HUES48 (cell line): ENCODE data around the gene STAC2.

Experiments used
- H3K27ac ChIP-seq: one replicate; pipeline ENCODE4 v1.7.0; 2013; ENCODE audit warnings: low read depth, low read length, inconsistent platforms
- H3K27me3 ChIP-seq: 2 replicates; pipeline ENCODE4 v1.6.1; 2013; ENCODE audit warnings: mild to moderate bottlenecking, low read length; ENCODE audit not compliant: control insufficient read depth, insufficient read depth
- H3K36me3 ChIP-seq: 2 replicates; pipeline ENCODE4 v1.6.1; 2013; ENCODE audit warnings: low read length; ENCODE audit not compliant: control insufficient read depth, insufficient read depth
- H3K4me1 ChIP-seq: 2 replicates; pipeline ENCODE4 v1.6.1; 2013; ENCODE audit warnings: mild to moderate bottlenecking, low read length; ENCODE audit not compliant: control insufficient read depth, insufficient read depth
- H3K4me3 ChIP-seq: 2 replicates; pipeline ENCODE4 v1.5.1; 2013; ENCODE audit warnings: mild to moderate bottlenecking, low read depth, low read length
- H3K9ac ChIP-seq: 2 replicates; pipeline ENCODE4 v1.6.1; 2013; ENCODE audit warnings: mild to moderate bottlenecking, low read depth, low read length, moderate library complexity
- H3K9me3 ChIP-seq: 2 replicates; pipeline ENCODE4 v1.6.1; 2013; ENCODE audit warnings: low read length; ENCODE audit not compliant: control insufficient read depth, insufficient read depth

STAC2 gene

DNA sequence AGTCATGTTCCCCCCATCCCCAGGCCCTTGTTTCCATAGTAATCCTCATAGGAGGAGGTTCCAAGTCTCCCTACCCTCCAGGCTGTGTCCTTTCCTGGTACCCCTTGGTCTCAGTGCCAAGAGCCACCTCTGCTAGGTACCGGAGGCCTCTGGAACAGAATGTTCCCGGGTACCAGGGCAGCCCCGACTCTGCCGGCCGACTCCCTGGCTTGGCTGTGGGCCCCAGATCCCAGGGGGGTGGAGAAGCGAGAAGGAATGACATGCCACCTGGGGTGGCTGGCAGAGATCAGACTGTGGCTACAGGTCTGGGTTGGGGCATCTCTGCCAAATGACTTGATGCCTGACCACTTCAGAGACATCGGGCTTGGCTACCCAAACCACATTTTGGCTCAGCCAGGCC lies 3.6 kb downstream of the STAC2 start:
- Histone ChIP-seq H3K4me1 (peaks cover 5% of the 10 kb centered on the region; the same call in 1 of the 2 replicates), H3K9ac (no peak overlapping the region), H3K9me3 (no peaks in the 10 kb centered on the region), H3K4me3 (no peak overlapping the region), H3K27ac (no peak overlapping the region), H3K27me3 (peaks cover 64% of the 10 kb centered on the region), H3K36me3 (no peaks in the 10 kb centered on the region)

DNA sequence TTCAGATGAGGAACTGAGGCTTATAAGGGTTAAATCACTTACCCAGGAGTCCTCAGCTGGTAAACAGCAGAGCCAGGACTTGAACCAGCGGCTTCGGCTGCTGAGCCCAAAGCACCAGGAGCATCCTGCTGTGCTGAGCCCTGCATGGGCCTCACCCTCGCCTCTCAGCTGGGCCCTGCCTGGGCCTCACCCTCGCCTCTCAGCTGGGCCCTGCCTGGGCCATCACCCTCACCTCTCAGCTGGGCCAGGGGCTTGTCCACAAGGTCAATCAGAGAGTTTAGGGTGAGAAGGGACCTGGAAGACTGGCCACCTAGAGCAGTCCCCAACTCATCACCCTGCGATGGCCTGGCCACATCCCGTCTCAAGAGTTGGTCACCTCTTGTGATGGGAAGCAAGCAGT lies 4.2 kb downstream of the STAC2 start:
- no peak overlapping the region for H3K27ac ChIP-seq

DNA sequence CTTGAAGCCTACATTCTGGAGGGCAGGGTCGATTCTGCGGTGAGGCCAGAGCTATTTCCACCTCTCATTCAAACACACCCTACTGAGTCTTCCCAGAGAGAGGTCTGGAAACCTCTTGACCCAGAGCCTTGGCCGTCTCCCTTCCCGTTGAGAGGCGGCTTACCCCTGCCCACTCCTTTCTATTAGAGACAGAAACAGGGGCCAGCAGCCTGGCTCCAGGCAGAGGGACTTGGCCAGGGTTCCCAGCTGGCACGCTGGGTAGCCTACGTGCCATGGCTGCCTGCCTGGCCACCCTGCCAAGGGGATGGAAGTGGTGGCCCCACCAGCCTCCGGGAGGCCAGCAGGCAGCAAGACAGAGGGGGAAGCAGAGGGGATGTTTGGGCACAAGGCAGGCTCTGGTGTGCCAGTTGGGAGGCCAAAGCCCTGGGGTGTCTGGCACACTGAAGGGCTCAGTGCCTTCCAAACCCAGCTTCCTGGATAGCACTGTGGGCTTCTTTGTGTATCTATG lies 6.0 kb downstream of the STAC2 start:
- H3K27me3 ChIP-seq = peaks cover 54% of the 10 kb centered on the region
- H3K4me3 ChIP-seq = no peak overlapping the region
- H3K9me3 ChIP-seq = no peaks in the 10 kb centered on the region
- no peak overlapping the region for H3K27ac ChIP-seq
- H3K4me1 ChIP-seq = no peaks in the 10 kb centered on the region
- H3K9ac ChIP-seq = no peak overlapping the region
- H3K36me3 ChIP-seq = no peaks in the 10 kb centered on the region

More for the DNA sequence above, 4.2 kb downstream of the STAC2 start:
- H3K9ac ChIP-seq = no peak overlapping the region
- peaks cover 5% of the 10 kb centered on the region; the same call in 1 of the 2 replicates for H3K4me1 ChIP-seq
- H3K36me3 ChIP-seq = no peaks in the 10 kb centered on the region
- H3K27me3 ChIP-seq = peaks cover 64% of the 10 kb centered on the region
- H3K4me3 ChIP-seq = no peak overlapping the region
- H3K9me3 ChIP-seq = no peaks in the 10 kb centered on the region

DNA sequence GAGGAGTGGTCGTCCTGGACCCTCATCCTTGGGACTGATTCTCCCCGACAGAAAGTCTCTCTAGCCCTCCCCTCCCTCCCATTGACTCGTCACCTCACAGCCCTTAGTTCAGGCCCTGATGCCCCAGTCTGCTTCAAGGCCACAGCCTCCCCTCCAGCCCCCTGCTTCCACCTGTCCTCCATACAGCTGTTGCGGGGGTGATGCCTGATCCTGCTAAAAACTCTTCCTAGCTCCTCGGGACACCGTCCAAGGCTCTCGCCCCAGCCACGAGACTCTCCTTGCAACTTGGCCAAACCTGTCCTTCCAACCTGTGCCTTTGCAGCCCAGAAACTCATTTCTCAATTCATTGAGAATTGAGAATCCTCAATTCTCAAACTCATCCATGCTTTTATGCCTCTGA lies 6.8 kb downstream of the STAC2 start:
- H3K4me3 ChIP-seq = no peak overlapping the region
- H3K9ac ChIP-seq = no peak overlapping the region
- no peaks in the 10 kb centered on the region for H3K4me1 ChIP-seq

DNA sequence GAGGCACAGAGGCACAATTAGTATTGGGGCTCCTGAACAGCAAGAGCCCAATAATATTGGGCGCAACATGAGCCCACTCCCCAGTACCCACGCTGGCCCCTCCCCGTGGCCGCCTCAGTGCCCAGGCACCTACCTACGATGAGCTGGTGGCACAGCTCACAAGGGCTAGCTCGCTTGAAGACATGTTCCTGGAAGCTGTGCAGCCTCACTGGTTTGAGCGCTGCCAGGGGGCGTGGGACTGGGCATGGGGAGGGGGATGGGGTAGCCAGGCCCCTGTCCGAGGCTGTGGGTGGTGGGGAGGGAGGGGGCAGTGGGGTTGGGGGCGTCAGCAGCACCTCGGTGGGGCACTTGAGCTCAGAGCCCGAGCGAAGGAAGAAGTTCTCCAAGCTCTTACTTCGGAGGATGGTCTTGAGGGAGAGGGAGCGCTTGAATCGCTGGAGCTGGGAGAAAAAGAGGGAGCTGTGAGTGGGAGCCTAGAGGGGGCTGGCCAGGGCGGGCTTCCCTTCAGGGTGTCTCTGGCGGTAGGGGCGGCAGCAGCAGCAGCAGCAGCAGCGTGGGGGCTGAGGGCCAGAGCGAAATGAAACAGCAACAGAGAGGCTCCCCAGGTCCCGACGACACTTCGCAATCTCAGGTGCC lies 7.9 kb downstream of the STAC2 start:
- Histone ChIP-seq H3K36me3 (no peaks in the 10 kb centered on the region), H3K9ac (no peak overlapping the region), H3K9me3 (no peaks in the 10 kb centered on the region), H3K4me1 (no peaks in the 10 kb centered on the region), H3K27me3 (peaks cover 35% of the 10 kb centered on the region), H3K4me3 (peak overlapping the region; percentile 32; the same call in 1 of the 2 replicates), H3K27ac (no peak overlapping the region)

More for the DNA sequence above, 6.8 kb downstream of the STAC2 start:
- peaks cover 46% of the 10 kb centered on the region for H3K27me3 ChIP-seq
- no peaks in the 10 kb centered on the region for H3K9me3 ChIP-seq
- H3K36me3 ChIP-seq = no peaks in the 10 kb centered on the region
- no peak overlapping the region for H3K27ac ChIP-seq

DNA sequence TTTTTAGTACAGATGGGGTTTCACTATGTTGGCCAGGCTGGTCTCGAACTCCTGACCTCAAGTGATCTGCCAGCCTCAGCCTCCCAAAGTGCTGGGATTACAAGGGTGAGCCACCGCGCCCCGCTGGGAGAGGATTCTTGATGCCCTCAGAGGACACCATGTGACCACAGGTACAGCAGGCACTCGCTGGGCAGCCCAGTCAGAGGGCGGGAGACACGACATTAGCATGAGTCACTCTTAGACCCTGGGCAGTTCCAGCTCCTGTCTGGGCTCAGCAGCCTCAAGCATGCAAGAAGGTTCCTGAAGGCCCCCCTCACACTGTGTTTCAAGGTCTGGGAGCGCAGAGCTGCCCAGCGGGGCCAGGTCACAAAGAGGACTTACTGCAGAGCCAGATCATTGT lies 11.9 kb downstream of the STAC2 start:
- Histone ChIP-seq H3K27ac (no peak overlapping the region), H3K9me3 (no peaks in the 10 kb centered on the region), H3K4me1 (peaks cover 7% of the 10 kb centered on the region), H3K27me3 (peaks cover 20% of the 10 kb centered on the region), H3K4me3 (no peak overlapping the region), H3K9ac (no peak overlapping the region), H3K36me3 (no peaks in the 10 kb centered on the region)

DNA sequence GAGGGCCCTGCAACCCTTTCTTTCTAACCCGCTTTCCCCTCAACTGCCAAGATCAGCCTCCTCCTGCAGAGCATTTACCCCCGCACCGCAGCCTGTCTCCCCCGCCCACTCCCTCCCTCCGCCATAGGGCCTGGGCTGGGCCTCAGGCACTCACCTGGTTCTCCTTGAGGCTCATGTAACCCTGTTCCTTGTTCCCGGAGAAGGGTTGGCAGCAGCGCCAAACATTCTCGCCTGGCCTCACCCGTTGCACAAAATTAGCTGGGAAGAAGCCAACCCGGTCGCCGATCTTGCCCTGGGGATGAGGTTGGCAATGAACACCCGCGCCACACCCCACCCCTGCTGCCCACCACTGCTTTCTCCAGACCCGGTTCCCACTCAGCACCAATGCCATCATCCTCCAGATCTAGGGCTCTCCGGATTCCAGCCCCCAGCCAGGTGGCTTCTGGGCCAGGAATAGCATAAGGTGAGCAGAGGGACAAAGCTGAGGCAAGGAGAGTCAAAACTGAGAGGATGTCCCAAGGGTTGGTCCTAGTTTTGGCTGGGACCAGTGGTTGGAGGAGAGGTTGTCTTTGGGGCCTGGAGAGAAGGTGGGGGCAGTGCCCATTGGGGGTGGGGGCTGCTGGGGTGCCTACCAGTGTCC lies 12.8 kb downstream of the STAC2 start:
- Histone ChIP-seq H3K27me3 (peaks cover 11% of the 10 kb centered on the region), H3K9me3 (no peaks in the 10 kb centered on the region), H3K9ac (no peak overlapping the region), H3K27ac (no peak overlapping the region), H3K4me3 (no peak overlapping the region), H3K4me1 (peaks cover 12% of the 10 kb centered on the region), H3K36me3 (no peaks in the 10 kb centered on the region)

DNA sequence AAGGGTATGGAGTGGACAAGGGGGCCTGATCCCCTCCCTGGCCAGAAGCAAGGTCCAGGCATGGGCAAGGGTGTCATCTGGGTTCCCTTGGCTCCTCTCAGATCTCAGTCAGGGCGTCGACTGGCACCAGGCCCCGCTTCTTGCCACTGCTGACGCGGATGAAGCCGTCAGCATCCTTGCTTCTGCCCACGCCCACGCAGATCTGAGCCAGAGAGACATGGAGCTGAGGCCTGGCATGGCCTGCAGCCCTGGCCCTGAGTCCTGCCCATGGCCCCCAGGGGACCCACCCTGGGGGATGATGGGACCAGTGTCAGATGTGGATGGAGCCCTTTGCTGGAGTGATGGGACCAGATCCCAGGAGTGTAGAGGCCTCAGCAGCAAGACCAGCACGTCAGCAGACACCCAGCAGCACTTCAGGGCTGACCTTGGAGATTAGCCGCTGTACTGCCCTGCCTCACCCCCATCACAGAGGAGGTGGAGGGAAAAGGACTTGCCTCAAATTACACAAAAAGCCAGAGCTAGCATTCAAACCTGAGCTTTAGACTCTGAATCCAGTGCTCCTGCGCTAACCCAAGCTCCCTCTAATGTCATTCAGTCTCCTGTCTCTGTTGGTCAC lies 13.4 kb downstream of the STAC2 start:
- no peak overlapping the region for H3K9ac ChIP-seq
- H3K4me3 ChIP-seq = no peak overlapping the region
- no peaks in the 10 kb centered on the region for H3K9me3 ChIP-seq
- no peak overlapping the region for H3K27ac ChIP-seq
- peaks cover 7% of the 10 kb centered on the region for H3K27me3 ChIP-seq
- no peaks in the 10 kb centered on the region for H3K36me3 ChIP-seq
- H3K4me1 ChIP-seq = peaks cover 14% of the 10 kb centered on the region

DNA sequence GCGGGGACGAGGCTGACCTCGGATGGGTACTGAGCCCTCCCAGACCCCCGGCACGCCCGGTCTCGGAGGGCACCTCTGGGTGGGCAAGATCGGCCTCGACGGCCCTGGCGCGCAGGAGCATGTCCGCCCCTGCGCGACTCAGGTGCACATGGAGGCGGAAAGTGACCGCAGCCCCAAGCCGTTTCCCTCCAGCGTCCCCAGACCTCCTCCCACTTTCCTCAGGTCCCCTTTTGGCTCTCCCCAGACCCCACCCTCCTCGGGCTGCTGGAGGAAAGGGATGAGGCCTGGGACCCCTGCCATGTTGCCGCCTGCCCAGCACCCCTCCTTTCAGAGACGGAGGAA lies 15.7 kb downstream of the STAC2 start:
- H3K4me1 ChIP-seq = peaks cover 15% of the 10 kb centered on the region
- H3K36me3 ChIP-seq = peaks cover 2% of the 10 kb centered on the region
- H3K9ac ChIP-seq = no peak overlapping the region
- H3K27ac ChIP-seq = no peak overlapping the region
- no peaks in the 10 kb centered on the region for H3K9me3 ChIP-seq
- H3K27me3 ChIP-seq = peaks cover 4% of the 10 kb centered on the region; the same call in 1 of the 2 replicates
- H3K4me3 ChIP-seq = peak overlapping the region; percentile 52

DNA sequence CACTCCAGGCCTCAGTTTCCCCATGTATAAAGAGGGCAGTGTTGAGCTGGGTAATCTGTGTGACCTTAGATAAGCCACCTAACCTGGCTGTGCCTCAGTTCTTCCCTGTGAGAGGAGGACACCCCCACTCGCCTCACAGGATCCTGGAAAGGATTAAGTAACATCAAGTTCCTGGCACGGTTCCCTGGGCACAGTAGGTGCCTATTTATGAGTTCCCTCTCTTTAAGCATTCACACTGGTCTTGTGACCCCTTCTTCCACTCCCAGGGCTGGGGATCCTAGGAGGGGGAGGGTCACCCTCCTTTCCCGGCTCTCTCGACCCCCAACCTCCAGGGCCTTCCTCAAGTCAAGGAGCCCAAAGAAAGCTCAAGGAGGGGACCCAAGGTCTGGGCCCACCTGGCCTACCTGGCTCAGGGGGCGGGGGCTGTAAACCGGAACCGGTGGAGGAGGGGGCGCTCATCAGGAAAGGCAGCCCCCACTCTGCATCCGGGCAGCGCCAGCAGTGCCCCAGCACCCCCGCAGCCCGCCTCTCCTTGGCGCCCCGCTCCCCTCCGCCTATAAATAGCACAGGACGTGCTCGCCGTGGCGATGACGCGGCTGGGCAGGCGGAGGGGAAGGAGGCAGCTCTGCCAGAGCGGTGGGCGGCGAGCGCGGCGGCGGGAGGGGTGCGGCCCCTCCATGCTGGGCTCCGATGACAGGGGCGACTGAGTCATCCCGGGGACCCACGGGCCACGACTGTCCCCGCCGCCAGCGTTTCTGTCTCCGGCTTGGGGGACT lies 16.2 kb downstream of the STAC2 start:
- H3K27ac ChIP-seq = no peak overlapping the region
- peaks cover 15% of the 10 kb centered on the region for H3K4me1 ChIP-seq
- H3K9me3 ChIP-seq = no peaks in the 10 kb centered on the region
- H3K4me3 ChIP-seq = peak overlapping the region; percentile 52
- peaks cover 8% of the 10 kb centered on the region for H3K36me3 ChIP-seq
- peaks cover 4% of the 10 kb centered on the region; the same call in 1 of the 2 replicates for H3K27me3 ChIP-seq
- no peak overlapping the region for H3K9ac ChIP-seq
